ENCODE measurements around the gene OBP2B. TPM values are rescaled to one million over a fixed set of nuclear protein-coding genes. Genes with fewer than 3 reads are reported as not detected.

The OBP2B gene
- total and polyA plus RNA-seq, 9 of the 15 experiments (the other 6 are each of a cell fraction or from before 2014, with no cell fraction given) = not detected

GRCh38 chr9:133238851-133239532 is 29.9 kb upstream of the OBP2B start (continued):
- no peak for TF ChIP-seq ZMIZ1 (IDR thresholded peaks at IDR 0.05; ENCODE audit: low read depth in 2 of 2, low read length in 2 of 2)
- no peak for TF ChIP-seq NR2C2 (CRISPR knock-in tag; IDR thresholded peaks at IDR 0.05)
- TF ChIP-seq NR2C2 (tag; IDR thresholded peaks at IDR 0.05) = peak; percentile 7; the same call in 1 of the 2 replicates
- TF ChIP-seq LARP7 (IDR thresholded peaks at IDR 0.05) = peak; percentile 78; the same call in 1 of the 2 replicates
- no peak for TF ChIP-seq MBD2 (IDR thresholded peaks at IDR 0.05; ENCODE audit: borderline replicate concordance, low read depth)
- TF ChIP-seq ZNF586 (CRISPR knock-in tag; conservative IDR thresholded peaks at IDR 0.05) = no peak
- TF ChIP-seq MIER1 (IDR thresholded peaks at IDR 0.05; ENCODE audit: low read depth) = no peak
- TF ChIP-seq KLF10 (CRISPR knock-in tag; IDR thresholded peaks at IDR 0.05) = no peak
- no peak for TF ChIP-seq ZBED1 (IDR thresholded peaks at IDR 0.05)
- TF ChIP-seq AFF1 (IDR thresholded peaks at IDR 0.05; ENCODE audit: low read depth in 1 of 2, partially characterized antibody in 2 of 2) = no peak
- no peak for TF ChIP-seq GTF2A2 (tag; IDR thresholded peaks at IDR 0.05)
- TF ChIP-seq POLR3G (IDR thresholded peaks at IDR 0.05; ENCODE audit: extremely low read depth, insufficient read length, insufficient replicate concordance) = no peak
- TF ChIP-seq ZKSCAN8 (CRISPR knock-in tag; IDR thresholded peaks at IDR 0.05) = no peak
- TF ChIP-seq MXI1 (IDR thresholded peaks at IDR 0.05; ENCODE audit: low read depth, low read length) = no peak
- no peak for TF ChIP-seq PHTF2 (CRISPR knock-in tag; IDR thresholded peaks at IDR 0.05)
- no peak; the same call in 1 of the 2 replicates for TF ChIP-seq FOXP4 (CRISPR knock-in tag; IDR thresholded peaks at IDR 0.05; ENCODE audit: borderline replicate concordance)
- TF ChIP-seq HNRNPL (IDR thresholded peaks at IDR 0.05; ENCODE audit: low read depth, low read length) = no peak

Data from K562 (cell line).